PC-9 (cell line): ENCODE data around the gene FOLR1. TPM values are rescaled to one million over a fixed set of nuclear protein-coding genes. Genes with fewer than 3 reads are reported as not detected.

Source experiments
- BruUV-seq: library from RNA; stranded (reverse); fragments of 400-500 nt; replicated peaks from 2 replicates; lab custom pipeline; 2021; lab: Mats Ljungman, UMichigan
- CTCF ChIA-PET: fragments of 300-600 bp; sonication (Branson Sonifier 250); formaldehyde crosslinking; loops from one replicate; lab custom pipeline; 2022; ENCODE audit warnings: antibody characterized with exemption; lab: Charles Lee
- POLR2A ChIA-PET: fragments of 300-600 bp; sonication (Branson Sonifier 250); formaldehyde crosslinking; loops from one replicate; lab custom pipeline; 2022; ENCODE audit warnings: antibody characterized with exemption; ENCODE audit not compliant: unreplicated experiment; lab: Charles Lee
- DNase-seq, 2 experiments: peaks; one replicate each; pipeline versions ENCODE4 v3.0.0 to v3.0.0-alpha.2; 2015 to 2022; ENCODE audit warnings: mixed read lengths in 1 of 2
- H2AFZ ChIP-seq: fragments of 200-600 bp; sonication (generic); 2 replicates; pipeline ENCODE4 v1.8.1; 2017; ENCODE audit warnings: antibody characterized with exemption
- H3F3A ChIP-seq: fragments of 200-600 bp; sonication (generic); 2 replicates; pipeline ENCODE4 v1.8.1; 2017; ENCODE audit warnings: antibody characterized with exemption, mild to moderate bottlenecking, low read depth; ENCODE audit not compliant: insufficient read depth
- H3K27ac ChIP-seq: fragments of 200-600 bp; sonication (generic); 2 replicates; pipeline ENCODE4 v1.6.1; 2016; ENCODE audit warnings: mixed run types
- H3K27me3 ChIP-seq: fragments of 200-600 bp; sonication (generic); 2 replicates; pipeline ENCODE4 v1.6.1; 2016; ENCODE audit warnings: low read depth, mixed run types; ENCODE audit not compliant: insufficient read depth
- H3K36me3 ChIP-seq: fragments of 200-600 bp; sonication (generic); 2 replicates; pipeline ENCODE4 v1.6.1; 2016; ENCODE audit warnings: low read depth, mixed run types
- H3K4me1 ChIP-seq: fragments of 200-600 bp; sonication (generic); replicated peaks from 2 replicates; pipeline ENCODE4 v1.6.1; 2016; ENCODE audit warnings: mixed run types; ENCODE audit not compliant: insufficient read depth
- H3K4me2 ChIP-seq: fragments of 200-600 bp; sonication (generic); 2 replicates; pipeline ENCODE4 v1.6.1; 2017; ENCODE audit warnings: mixed run types
- H3K4me3 ChIP-seq: fragments of 200-600 bp; sonication (generic); 2 replicates; pipeline ENCODE4 v1.6.1; 2016; ENCODE audit warnings: mixed run types
- H3K79me2 ChIP-seq: fragments of 200-600 bp; sonication (generic); 2 replicates; pipeline ENCODE4 v1.6.1; 2017; ENCODE audit warnings: low read depth, mixed run types
- H3K9me2 ChIP-seq: fragments of 200-600 bp; sonication (generic); 2 replicates; pipeline ENCODE4 v1.8.1; 2017; ENCODE audit warnings: mild to moderate bottlenecking; ENCODE audit not compliant: insufficient read depth
- H3K9me3 ChIP-seq: fragments of 200-600 bp; sonication (generic); 2 replicates; pipeline ENCODE4 v1.8.1; 2016; ENCODE audit warnings: low read depth; ENCODE audit not compliant: insufficient read depth
- H4K20me1 ChIP-seq: fragments of 200-600 bp; sonication (generic); 2 replicates; pipeline ENCODE4 v1.8.1; 2017; ENCODE audit not compliant: insufficient read depth
- CTCF ChIP-seq: fragments of 200-600 bp; sonication (generic); conservative IDR thresholded peaks from 2 replicates; pipeline ENCODE4 v1.6.1; 2017; ENCODE audit warnings: mixed run types, antibody characterized with exemption, mild to moderate bottlenecking, moderate library complexity
- EZH2 ChIP-seq: fragments of 200-600 bp; sonication (generic); IDR thresholded peaks from 2 replicates; pipeline ENCODE4 v1.8.0; 2017; ENCODE audit warnings: antibody characterized with exemption, low read depth
- intact Hi-C: fragments of 100-400 bp; cut with micrococcal nuclease; formaldehyde crosslinking; loops from one replicate; pipeline ENCODE4 v1.10.0; 2022; ENCODE audit not compliant: unreplicated experiment
- total RNA-seq: library from RNA; stranded (reverse); gene quantifications from 2 replicates; pipeline ENCODE4 v1.2.3, GENCODE V29; 2021

FOLR1 gene
- total RNA-seq, 1 experiment from 2014 or later, result 4.7 TPM

- Histone ChIP-seq H3K79me2 (peaks cover 30% of the 10 kb centered on the region), H2AFZ (no peak overlapping the region), H3K9me3 (no peaks in the 10 kb centered on the region), H3K9me2 (no peaks in the 10 kb centered on the region), H4K20me1 (peaks cover 15% of the 10 kb centered on the region), H3F3A (peaks cover 6% of the 10 kb centered on the region; the same call in 1 of the 2 replicates), H3K4me1 (peaks cover 14% of the 10 kb centered on the region), H3K27me3 (no peaks in the 10 kb centered on the region), H3K27ac (no peak overlapping the region), H3K4me3 (no peak overlapping the region), H3K4me2 (no peak overlapping the region), H3K36me3 (peaks cover 26% of the 10 kb centered on the region)
- no peak for DNase-seq
- CTCF ChIA-PET, result no interaction called here
- TF ChIP-seq EZH2 (no peak), CTCF (no peak)
- intact Hi-C loops, result no loop called here
- BruUV-seq, result no TSS peak
- POLR2A ChIA-PET, result interaction anchor here (0.5 to 0.6 kb wide), 2 partner anchors 179 to 212 kb away, joined by 4 read pairs; no protein-coding TSS in a partner anchor
These were observed 35.6 kb downstream of the FOLR1 start for GRCh38 chr11:72227316-72228228.

- H3K27me3 ChIP-seq, result no peaks in the 10 kb centered on the region
- H3K79me2 ChIP-seq, result peaks cover 30% of the 10 kb centered on the region
- H3K36me3 ChIP-seq, result peaks cover 30% of the 10 kb centered on the region
- no peak overlapping the region for H3K4me2 ChIP-seq
- TF ChIP-seq EZH2 (no peak), CTCF (no peak)
- BruUV-seq, result no TSS peak
- ChIA-PET CTCF (no interaction called here), POLR2A (interaction anchor here (0.6 kb wide), 1 partner anchor 213 kb away, joined by 4 read pairs; no protein-coding TSS in a partner anchor)
- H3K4me3 ChIP-seq, result no peak overlapping the region
- no peak overlapping the region for H2AFZ ChIP-seq
- DNase-seq, result no peak
- no peaks in the 10 kb centered on the region for H3K9me3 ChIP-seq
- no peak overlapping the region for H3K27ac ChIP-seq
- no peaks in the 10 kb centered on the region for H3K9me2 ChIP-seq
- peaks cover 15% of the 10 kb centered on the region for H4K20me1 ChIP-seq
- intact Hi-C loops, result no loop called here
- 0 out of 2 replicates have a peak, but pooled peaks cover 11% of the 10 kb centered on the region for H3K4me1 ChIP-seq
- peaks cover 4% of the 10 kb centered on the region; the same call in 1 of the 2 replicates for H3F3A ChIP-seq
These were observed 36.4 kb downstream of the FOLR1 start for GRCh38 chr11:72228229-72228843.

GRCh38 chr11:72228844-72229231, 36.9 kb downstream of the FOLR1 start:
- intact Hi-C loops, result no loop called here
- peaks cover 30% of the 10 kb centered on the region for H3K36me3 ChIP-seq
- no TSS peak for BruUV-seq

More at GRCh38 chr11:72228844-72229231, 36.9 kb downstream of the FOLR1 start:
- no peak overlapping the region for H3K4me2 ChIP-seq
- no peak overlapping the region for H3K27ac ChIP-seq
- H3K9me2 ChIP-seq, result no peaks in the 10 kb centered on the region
- H3F3A ChIP-seq, result peaks cover 9% of the 10 kb centered on the region; the same call in 1 of the 2 replicates
- no peak for DNase-seq
- peaks cover 15% of the 10 kb centered on the region for H4K20me1 ChIP-seq
- POLR2A ChIA-PET, result no interaction called here
- TF ChIP-seq CTCF (no peak), EZH2 (no peak)
- H2AFZ ChIP-seq, result no peak overlapping the region
- CTCF ChIA-PET, result no interaction called here
- peaks cover 30% of the 10 kb centered on the region for H3K79me2 ChIP-seq
- H3K9me3 ChIP-seq, result no peaks in the 10 kb centered on the region
- 0 out of 2 replicates have a peak, but pooled peaks cover 11% of the 10 kb centered on the region for H3K4me1 ChIP-seq
- no peaks in the 10 kb centered on the region for H3K27me3 ChIP-seq
- H3K4me3 ChIP-seq, result no peak overlapping the region
